Measurements from ENCODE around the gene LAIR1.
"Not testable (repeated sequence)": the region's sequence is repeated elsewhere in the genome, so short reads cannot be mapped to it uniquely, and the experiment has no call there.

Gene LAIR1

GRCh38 chr19:54375181-54375938 lies 10.6 kb upstream of the LAIR1 start:
- not testable (repeated sequence) for DNase-seq

GRCh38 chr19:54373781-54374631 lies 9.3 kb upstream of the LAIR1 start:
- DNase-seq = no peak

- not testable (repeated sequence) for DNase-seq
Measured at GRCh38 chr19:54371453-54371852, 6.7 kb upstream of the LAIR1 start.

GRCh38 chr19:54370434-54370796 lies 5.7 kb upstream of the LAIR1 start:
- not testable (repeated sequence) for DNase-seq

GRCh38 chr19:54369688-54370433 lies 5.1 kb upstream of the LAIR1 start:
- not testable (repeated sequence) for DNase-seq

- DNase-seq = no peak
Measured at GRCh38 chr19:54369082-54369687, 4.5 kb upstream of the LAIR1 start.

- DNase-seq = no peak
Measured at GRCh38 chr19:54366811-54367210, 2.1 kb upstream of the LAIR1 start.

GRCh38 chr19:54365798-54366197 lies 1.1 kb upstream of the LAIR1 start:
- DNase-seq = not testable (repeated sequence)

GRCh38 chr19:54361680-54362422 lies 2.9 kb downstream of the LAIR1 start:
- DNase-seq = not testable (repeated sequence)

GRCh38 chr19:54359149-54359820 lies 5.4 kb downstream of the LAIR1 start:
- DNase-seq = not testable (repeated sequence)

GRCh38 chr19:54357381-54357780 lies 7.3 kb downstream of the LAIR1 start:
- no peak for DNase-seq

- DNase-seq = no peak
Measured at GRCh38 chr19:54356444-54357056, 8.2 kb downstream of the LAIR1 start.

GRCh38 chr19:54355675-54356074 lies 9.1 kb downstream of the LAIR1 start:
- DNase-seq = no peak

- DNase-seq = no peak
Measured at GRCh38 chr19:54354761-54355160, 10.0 kb downstream of the LAIR1 start.

- DNase-seq = no peak
Measured at GRCh38 chr19:54352546-54352945, 12.2 kb downstream of the LAIR1 start.

GRCh38 chr19:54352041-54352440 lies 12.7 kb downstream of the LAIR1 start:
- DNase-seq = no peak

GRCh38 chr19:54351474-54351873 lies 13.3 kb downstream of the LAIR1 start:
- no peak for DNase-seq

- DNase-seq = no peak
Measured at GRCh38 chr19:54345938-54346386, 18.8 kb downstream of the LAIR1 start.

- DNase-seq = no peak
Measured at GRCh38 chr19:54343868-54344267, 20.9 kb downstream of the LAIR1 start.

- no peak for DNase-seq
Measured at GRCh38 chr19:54341295-54341694, 23.4 kb downstream of the LAIR1 start.
